ENCODE results near the gene SLC39A12.

SLC39A12 gene

GRCh38 chr10:18066947-18067346, 115.2 kb downstream of the SLC39A12 start:
- DNase-seq: no peak

GRCh38 chr10:18068401-18068800, 116.7 kb downstream of the SLC39A12 start:
- DNase-seq: no peak

- no peak for DNase-seq
Observed at GRCh38 chr10:18071591-18071990, 119.9 kb downstream of the SLC39A12 start.

GRCh38 chr10:18073314-18073713, 121.6 kb downstream of the SLC39A12 start:
- no peak for DNase-seq

GRCh38 chr10:18075881-18076280, 124.2 kb downstream of the SLC39A12 start:
- DNase-seq: no peak

GRCh38 chr10:18079665-18080295, 128.1 kb downstream of the SLC39A12 start:
- DNase-seq: no peak

- no peak for DNase-seq
Observed at GRCh38 chr10:18082381-18082780, 130.7 kb downstream of the SLC39A12 start.

GRCh38 chr10:18085855-18086254, 134.1 kb downstream of the SLC39A12 start:
- no peak for DNase-seq

- no peak for DNase-seq
Observed at GRCh38 chr10:18086746-18087145, 135.0 kb downstream of the SLC39A12 start.

- DNase-seq: no peak
Observed at GRCh38 chr10:18087355-18087754, 135.6 kb downstream of the SLC39A12 start.

Measured in NCI-H1105 treated with DMSO at 0.1 percent for 48 hours (cell line).